HEK293 (cell line): ENCODE data around the gene FAM118A.

Experiments
- CTCF ChIA-PET: fragments of 350-600 bp; formaldehyde crosslinking; extraction: SDS; loops from one replicate; lab custom pipeline; 2021; ENCODE audit warnings: antibody characterized with exemption; lab: Yijun Ruan, JAX
- POLR2A ChIA-PET: fragments of 300-600 bp; formaldehyde crosslinking; extraction: SDS; loops from one replicate; lab custom pipeline; 2020; ENCODE audit warnings: antibody characterized with exemption, inconsistent platforms; lab: Yijun Ruan, JAX
- H3K27ac ChIP-seq: fragments of 200-500 bp; sonication (Bioruptor generic); 2 replicates; pipeline ENCODE4 v1.5.1; 2014; ENCODE audit warnings: low read depth, low read length, control low read depth, inconsistent platforms; ENCODE audit errors: extremely low read depth
- H3K36me3 ChIP-seq, 2 experiments: fragments of 200-500 bp in 1 of 2; sonication (Bioruptor generic) in 1 of 2; 1 replicate in 1 of 2; 2 replicates in 1 of 2; pipeline ENCODE4 v1.5.1; 2014 to 2017; ENCODE audit warnings: inconsistent platforms in 2 of 2, low read length in 2 of 2; ENCODE audit not compliant: control insufficient read depth in 2 of 2, insufficient read depth in 1 of 2
- H3K4me1 ChIP-seq: fragments of 200-500 bp; sonication (Bioruptor generic); 2 replicates; pipeline ENCODE4 v1.5.1; 2014; ENCODE audit warnings: mild to moderate bottlenecking, low read length, inconsistent platforms; ENCODE audit not compliant: control insufficient read depth, insufficient read depth
- H3K4me3 ChIP-seq: 2 replicates; pipeline ENCODE4 v1.5.1; 2011; ENCODE audit warnings: low read depth, mild to moderate bottlenecking, control low read depth, low read length, moderate library complexity
- H3K9me3 ChIP-seq: fragments of 200-500 bp; sonication (Bioruptor generic); 2 replicates; pipeline ENCODE4 v1.5.1; 2014; ENCODE audit warnings: low read depth, low read length, inconsistent platforms; ENCODE audit not compliant: control insufficient read depth, insufficient read depth
- CTCF ChIP-seq: fragments of 450-650 bp; formaldehyde crosslinking; IDR thresholded peaks from 2 replicates; pipeline ENCODE4 v1.5.1; 2016; ENCODE audit warnings: missing biosample characterization, missing genetic modification characterization
- SALL2 ChIP-seq: fragments of 450-650 bp; formaldehyde crosslinking; IDR thresholded peaks from 2 replicates; pipeline ENCODE4 v1.5.0; 2017; ENCODE audit warnings: missing biosample characterization, mild to moderate bottlenecking, missing genetic modification characterization, borderline replicate concordance
- SETDB1 ChIP-seq: IDR thresholded peaks from one replicate; pipeline ENCODE4 v1.6.1; 2017; ENCODE audit warnings: mild to moderate bottlenecking, low read length, moderate library complexity, mixed read lengths; ENCODE audit not compliant: insufficient read length
- YY2 ChIP-seq: fragments of 450-650 bp; formaldehyde crosslinking; IDR thresholded peaks from 2 replicates; pipeline ENCODE4 v1.5.1; 2016; ENCODE audit warnings: missing biosample characterization, missing genetic modification characterization
- ZBTB8A ChIP-seq: fragments of 450-650 bp; formaldehyde crosslinking; IDR thresholded peaks from 2 replicates; pipeline ENCODE4 v1.5.1; 2016; ENCODE audit warnings: missing biosample characterization, missing genetic modification characterization
- ZNF112 ChIP-seq: fragments of 450-650 bp; formaldehyde crosslinking; IDR thresholded peaks from 2 replicates; pipeline ENCODE4 v1.5.0; 2017; ENCODE audit warnings: missing biosample characterization, missing genetic modification characterization
- ZNF121 ChIP-seq: fragments of 450-650 bp; formaldehyde crosslinking; IDR thresholded peaks from 2 replicates; pipeline ENCODE4 v1.5.1; 2016; ENCODE audit warnings: missing biosample characterization, missing genetic modification characterization
- ZNF169 ChIP-seq: fragments of 450-650 bp; formaldehyde crosslinking; IDR thresholded peaks from 2 replicates; pipeline ENCODE4 v1.5.1; 2016; ENCODE audit warnings: missing biosample characterization, missing genetic modification characterization
- ZNF214 ChIP-seq: fragments of 450-650 bp; formaldehyde crosslinking; IDR thresholded peaks from 2 replicates; pipeline ENCODE4 v1.5.1; 2017; ENCODE audit warnings: missing biosample characterization, mild to moderate bottlenecking, missing genetic modification characterization, borderline replicate concordance
- ZNF280D ChIP-seq: fragments of 450-650 bp; formaldehyde crosslinking; IDR thresholded peaks from 2 replicates; pipeline ENCODE4 v1.5.1; 2016; ENCODE audit warnings: missing biosample characterization, missing genetic modification characterization
- ZNF354C ChIP-seq: fragments of 450-650 bp; formaldehyde crosslinking; IDR thresholded peaks from 2 replicates; pipeline ENCODE4 v1.5.1; 2016; ENCODE audit warnings: missing biosample characterization, missing genetic modification characterization, low read depth, borderline replicate concordance
- ZNF366 ChIP-seq: fragments of 450-650 bp; formaldehyde crosslinking; conservative IDR thresholded peaks from 2 replicates; pipeline ENCODE4 v1.5.1; 2016; ENCODE audit warnings: missing biosample characterization, missing genetic modification characterization
- ZNF416 ChIP-seq: fragments of 450-650 bp; formaldehyde crosslinking; IDR thresholded peaks from 2 replicates; pipeline ENCODE4 v1.5.1; 2016; ENCODE audit warnings: missing biosample characterization, missing genetic modification characterization
- ZNF449 ChIP-seq: fragments of 450-650 bp; formaldehyde crosslinking; IDR thresholded peaks from 2 replicates; pipeline ENCODE4 v1.5.1; 2017; ENCODE audit warnings: missing biosample characterization, mild to moderate bottlenecking, missing genetic modification characterization, moderate library complexity
- ZNF549 ChIP-seq: fragments of 450-650 bp; IDR thresholded peaks from 2 replicates; pipeline ENCODE4 v1.5.1; 2018; ENCODE audit warnings: missing biosample characterization, missing genetic modification characterization, mild to moderate bottlenecking, inconsistent platforms, moderate library complexity
- ZNF560 ChIP-seq: fragments of 450-650 bp; formaldehyde crosslinking; IDR thresholded peaks from 2 replicates; pipeline ENCODE4 v1.5.1; 2017; ENCODE audit warnings: missing biosample characterization, missing genetic modification characterization, borderline replicate concordance
- ZNF623 ChIP-seq: fragments of 450-650 bp; formaldehyde crosslinking; IDR thresholded peaks from 2 replicates; pipeline ENCODE4 v1.5.1; 2016; ENCODE audit warnings: missing biosample characterization, missing genetic modification characterization
- ZNF777 ChIP-seq: fragments of 450-650 bp; formaldehyde crosslinking; IDR thresholded peaks from 2 replicates; pipeline ENCODE4 v1.5.1; 2017; ENCODE audit warnings: missing biosample characterization, missing genetic modification characterization, borderline replicate concordance
- ZNF791 ChIP-seq: fragments of 450-650 bp; formaldehyde crosslinking; IDR thresholded peaks from 2 replicates; pipeline ENCODE4 v1.5.1; 2016; ENCODE audit warnings: missing biosample characterization, missing genetic modification characterization
- ZSCAN16 ChIP-seq: fragments of 450-650 bp; formaldehyde crosslinking; IDR thresholded peaks from 2 replicates; pipeline ENCODE4 v1.5.1; 2016; ENCODE audit warnings: missing biosample characterization, missing genetic modification characterization
- ZSCAN5A ChIP-seq: fragments of 450-650 bp; formaldehyde crosslinking; IDR thresholded peaks from 2 replicates; pipeline ENCODE4 v1.5.1; 2016; ENCODE audit warnings: missing biosample characterization, missing genetic modification characterization

FAM118A gene

GRCh38 chr22:45335021-45335818 is 25.5 kb downstream of the FAM118A start:
- TF ChIP-seq ZNF169 (tag by site-specific recombination), result no peak
- Histone ChIP-seq H3K4me1 (no peaks in the 10 kb centered on the region), H3K36me3 (peaks cover 38 to 93% of the 10 kb centered on the region in 2 experiments), H3K27ac (no peak overlapping the region), H3K9me3 (no peaks in the 10 kb centered on the region), H3K4me3 (no peak overlapping the region)
- ChIA-PET POLR2A (interaction anchor here (1.3 kb wide), 1 partner anchor 12 kb away, joined by 3 read pairs; no protein-coding TSS in a partner anchor), CTCF (interaction anchor here (0.5 kb wide), 1 partner anchor 226 kb away, joined by 3 read pairs; no protein-coding TSS in a partner anchor)

GRCh38 chr22:45335854-45336522 is 26.3 kb downstream of the FAM118A start:
- Histone ChIP-seq H3K4me3 (no peak overlapping the region), H3K4me1 (no peaks in the 10 kb centered on the region), H3K36me3 (peaks cover 45 to 93% of the 10 kb centered on the region in 2 experiments), H3K27ac (no peak overlapping the region), H3K9me3 (no peaks in the 10 kb centered on the region)
- ChIA-PET CTCF (no interaction called here), POLR2A (no interaction called here)
- no peak for TF ChIP-seq SETDB1
- TF ChIP-seq ZSCAN5A, result no peak
- TF ChIP-seq ZNF354C (tag by site-specific recombination), result no peak
- TF ChIP-seq ZBTB8A (tag by site-specific recombination), result no peak
- TF ChIP-seq ZNF549 (tag by site-specific recombination), result no peak
- no peak for TF ChIP-seq ZNF777 (tag by site-specific recombination)
- TF ChIP-seq ZNF280D (tag by site-specific recombination), result no peak
- no peak for TF ChIP-seq SALL2 (tag by site-specific recombination)
- no peak for TF ChIP-seq ZNF112
- no peak for TF ChIP-seq CTCF (tag by site-specific recombination)
- no peak for TF ChIP-seq ZNF449 (tag by site-specific recombination)
- TF ChIP-seq ZNF623, result no peak
- TF ChIP-seq ZSCAN16 (tag by site-specific recombination), result no peak
- TF ChIP-seq ZNF791, result no peak
- no peak for TF ChIP-seq ZNF560 (tag by site-specific recombination)
- TF ChIP-seq ZNF416 (tag by site-specific recombination), result no peak
- no peak for TF ChIP-seq ZNF121 (tag by site-specific recombination)
- TF ChIP-seq ZNF214 (tag by site-specific recombination), result no peak
- TF ChIP-seq ZNF366 (tag by site-specific recombination), result no peak
- TF ChIP-seq YY2 (tag by site-specific recombination), result no peak
